HepG2 (cell line): ENCODE results near the gene OR52I1. TPM values are rescaled to one million over a fixed set of nuclear protein-coding genes. Genes with fewer than 3 reads are reported as not detected.
A peak's percentile ranks its signal among the peaks of the same experiment; 100 is the strongest.

Experiments used
- ATAC-seq: fragments of 200-7000 bp; cut with Tn5 transposase; 3 replicates; pipeline ENCODE4 v1.9.1; 2020; ENCODE audit warnings: mild to moderate bottlenecking, moderate library complexity
- BruUV-seq: library from RNA; stranded (reverse); fragments of 400-500 nt; replicated peaks from 2 replicates; lab custom pipeline; 2021; lab: Mats Ljungman, UMichigan
- CTCF ChIA-PET: fragments of 300-600 bp; formaldehyde crosslinking; extraction: SDS; loops from one replicate; lab custom pipeline; 2021; ENCODE audit warnings: low total read pairs, inconsistent platforms, low intra/inter-chr PET ratio; lab: Yijun Ruan, JAX
- POLR2A ChIA-PET: fragments of 350-600 bp; sonication (Branson Sonifier 250); formaldehyde crosslinking; loops from one replicate; lab custom pipeline; 2020; ENCODE audit warnings: antibody characterized with exemption, inconsistent platforms; lab: Yijun Ruan, JAX
- DNase-seq: peaks from one replicate; pipeline ENCODE4 v3.0.0-alpha.2; 2015; ENCODE audit warnings: low spot score
- FAIRE-seq: peaks from 3 replicates; lab custom pipeline; 2011; peaks lifted over from hg19 to GRCh38; lab: Jason Lieb, UNC
- H2AFZ ChIP-seq: one replicate; pipeline ENCODE4 v1.6.1; 2011; ENCODE audit warnings: low read length, inconsistent platforms
- H3K27ac ChIP-seq: fragments of 300-600 bp; 3 replicates; pipeline ENCODE4 v1.8.0; 2011; ENCODE audit warnings: mixed run types, mild to moderate bottlenecking, mixed read lengths, low read length, inconsistent platforms; ENCODE audit not compliant: insufficient read depth; ENCODE audit errors: extremely low read length
- H3K27me3 ChIP-seq, 2 experiments: fragments of 200-600 bp in 1 of 2; 2 replicates in 1 of 2; 3 replicates in 1 of 2; pipeline versions ENCODE4 v1.6.0 to v1.8.0; 2011; ENCODE audit warnings: low read length in 2 of 2, mild to moderate bottlenecking in 2 of 2, moderate library complexity in 2 of 2, inconsistent platforms in 1 of 2; ENCODE audit not compliant: insufficient read depth in 2 of 2, control insufficient read depth in 1 of 2
- H3K36me3 ChIP-seq, 2 experiments: fragments of 200-600 bp in 1 of 2; replicated peaks in 1 of 2; 2 replicates in 1 of 2; 3 replicates in 1 of 2; pipeline versions ENCODE4 v1.5.1 to v1.8.0; 2011; ENCODE audit warnings: low read length in 2 of 2, inconsistent platforms in 1 of 2; ENCODE audit not compliant: insufficient read depth in 2 of 2, control insufficient read depth in 1 of 2
- H3K4me1 ChIP-seq: 2 replicates; pipeline ENCODE4 v1.5.1; 2012; ENCODE audit warnings: low read length, inconsistent platforms; ENCODE audit not compliant: insufficient read depth
- H3K4me2 ChIP-seq: 2 replicates; pipeline ENCODE4 v1.6.0; 2011; ENCODE audit warnings: low read depth, low read length, inconsistent platforms
- H3K4me3 ChIP-seq, 3 experiments: fragments of 200-600 bp in 1 of 3; sonication (generic), shearing (Covaris generic) in 1 of 3; replicated peaks in 1 of 3; 2 replicates each; pipeline ENCODE4 v1.5.1; 2011 to 2016; ENCODE audit warnings: low read length in 3 of 3, inconsistent platforms in 2 of 3, low read depth in 2 of 3, mild to moderate bottlenecking in 2 of 3, control low read depth in 1 of 3, mixed read lengths in 1 of 3; ENCODE audit not compliant: insufficient read depth in 1 of 3
- H3K79me2 ChIP-seq: one replicate; pipeline ENCODE4 v1.6.1; 2011; ENCODE audit warnings: low read length, inconsistent platforms; ENCODE audit not compliant: insufficient read depth
- H3K9ac ChIP-seq: 2 replicates; pipeline ENCODE4 v1.6.0; 2011; ENCODE audit warnings: mild to moderate bottlenecking, low read depth, low read length, inconsistent platforms; ENCODE audit not compliant: insufficient read depth
- H3K9me3 ChIP-seq: 2 replicates; pipeline ENCODE4 v1.5.1; 2012; ENCODE audit warnings: mild to moderate bottlenecking, low read length
- H4K20me1 ChIP-seq: 2 replicates; pipeline ENCODE4 v1.6.0; 2011; ENCODE audit warnings: inconsistent platforms, mild to moderate bottlenecking, low read length, moderate library complexity; ENCODE audit not compliant: insufficient read depth
- ATF7 ChIP-seq, 2 experiments: fragments of 450-650 bp in 1 of 2; sonication (generic) in 1 of 2; formaldehyde crosslinking in 1 of 2; IDR thresholded peaks; 2 replicates each; pipeline versions ENCODE4 v1.4.0 to v1.6.1; 2016 to 2020; ENCODE audit warnings: antibody characterized with exemption in 1 of 2, mild to moderate bottlenecking in 1 of 2, missing genetic modification reagents in 1 of 2
- MBD4 ChIP-seq: IDR thresholded peaks from 2 replicates; pipeline ENCODE4 v1.6.1; 2012; ENCODE audit warnings: low read length, inconsistent platforms, borderline replicate concordance
- PHF21A ChIP-seq: sonication (generic); formaldehyde crosslinking; IDR thresholded peaks from 2 replicates; pipeline ENCODE4 v1.5.0; 2020; ENCODE audit warnings: mild to moderate bottlenecking, missing genetic modification reagents
- ZNF776 ChIP-seq: sonication (generic); formaldehyde crosslinking; IDR thresholded peaks from 2 replicates; pipeline ENCODE4 v1.4.0; 2020; ENCODE audit warnings: mild to moderate bottlenecking, missing genetic modification reagents
- ZNF792 ChIP-seq: IDR thresholded peaks from 2 replicates; pipeline ENCODE4 v1.6.1; 2016
- WGBS: methylation state at CpG from one replicate; pipeline ENCODE4 v1.1.6; 2017; ENCODE audit warnings: low lambda C conversion rate; 5-methylcytosine and 5-hydroxymethylcytosine counted together
- in situ Hi-C: cut with HindIII; loops from 2 replicates; pipeline ENCODE4 v1.10.0; 2017; ENCODE audit warnings: low pct_unique_long_range_greater_than_20kb; ENCODE audit not compliant: extremely low pct_ligation_motif_present
- intact Hi-C: fragments of 100-400 bp; cut with micrococcal nuclease; formaldehyde crosslinking; loops from one replicate; pipeline ENCODE4 v1.10.0; 2022; ENCODE audit not compliant: unreplicated experiment
- polyA plus RNA-seq, 8 experiments: library from polyadenylated mRNA; depleted of rRNA in 3 of 8; stranded (reverse) in 7 of 8; unstranded in 1 of 8; fragments of >200 nt; fragmentation: Illumina TruSeq in 4 of 8; extraction: Trizol in 4 of 8; gene quantifications; 2 replicates each; pipeline versions ENCODE4 v1.2.1 to v1.2.3, GENCODE V29; 2011 to 2016; ENCODE audit warnings: low read depth in 4 of 8, missing spikeins in 1 of 8, mixed read lengths in 1 of 8; ENCODE audit not compliant: insufficient read depth in 1 of 8
- total RNA-seq, 5 experiments: library from RNA; depleted of rRNA; stranded (reverse); fragments of >200 nt; fragmentation: Illumina TruSeq; extraction: Trizol; gene quantifications; 2 replicates each; pipeline ENCODE4 v1.2.3, GENCODE V29; 2016; ENCODE audit warnings: low read depth in 1 of 5
- TF ChIP-seq, protein P1 (sequence below): sonication (generic); formaldehyde crosslinking; IDR thresholded peaks from 2 replicates; pipeline ENCODE4 v1.4.0; 2020; ENCODE audit warnings: missing genetic modification reagents, borderline replicate concordance

Gene OR52I1
- total and polyA plus RNA-seq, 2 of the 13 experiments (the other 11 are each of a cell fraction or from before 2014, with no cell fraction given): not detected

DNA sequence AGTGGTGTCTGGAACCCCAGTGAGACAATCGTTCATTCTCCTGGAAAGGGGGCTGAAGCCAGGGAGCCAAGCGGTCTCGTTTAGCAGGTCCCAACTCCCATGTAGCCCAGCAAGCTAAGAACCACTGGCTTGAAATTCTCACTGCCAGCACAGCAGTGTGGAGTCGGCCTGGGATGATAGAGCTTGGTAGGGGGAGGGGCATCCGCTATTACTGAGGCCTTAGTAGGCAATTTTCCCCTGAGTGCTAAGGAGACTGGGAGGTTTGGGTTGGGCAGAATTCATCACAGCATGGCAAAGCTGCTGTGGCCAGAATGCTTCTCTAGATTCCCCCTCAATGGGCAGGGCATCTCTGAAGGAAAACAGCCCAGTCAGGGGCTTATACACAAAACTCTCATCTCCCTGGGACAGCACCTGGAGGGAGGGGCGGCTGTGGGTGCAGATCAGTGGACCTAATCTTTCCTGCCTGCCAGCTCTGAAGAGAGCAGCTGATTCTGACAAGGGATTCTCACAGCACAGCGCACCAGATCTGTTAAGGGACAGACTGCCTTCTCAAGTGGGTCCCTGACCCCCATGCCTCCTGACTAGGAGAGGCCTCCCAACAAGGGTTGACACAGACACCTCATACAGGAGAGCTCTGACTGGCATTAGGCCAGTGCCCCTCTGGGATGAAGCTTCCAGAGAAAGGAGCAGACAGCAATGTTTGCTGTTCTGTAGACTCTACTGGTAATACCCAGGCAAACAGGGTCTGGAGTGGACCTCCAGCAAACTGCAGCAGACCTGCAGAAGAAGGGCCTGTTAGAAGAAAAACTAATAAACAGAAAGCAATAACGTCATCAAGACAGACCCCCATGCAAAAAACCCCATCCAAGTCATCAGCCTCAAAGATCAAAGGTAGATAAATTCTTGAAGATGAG, 34.1 kb upstream of the OR52I1 start:
- DNase-seq (no peak), FAIRE-seq (no peak), ATAC-seq (no peak)
- ChIA-PET POLR2A (no interaction called here), CTCF (no interaction called here)
- H3K79me2 ChIP-seq: no peaks in the 10 kb centered on the region
- no peaks in the 10 kb centered on the region for H3K27me3 ChIP-seq
- intact Hi-C loops (no loop called here), in situ Hi-C loops (no loop called here)
- H3K27ac ChIP-seq: no peak overlapping the region
- BruUV-seq: no TSS peak
- TF ChIP-seq ZNF776 (CRISPR knock-in tag) (no peak), ZNF792 (CRISPR knock-in tag) (no peak), PHF21A (CRISPR knock-in tag) (no peak), ATF7 (IDR thresholded peaks at IDR 0.05) (0 out of 2 replicates have a peak, but pooled peaks have one; percentile 18), ATF7 (CRISPR knock-in tag; IDR thresholded peaks at IDR 0.05) (no peak), MBD4 (no peak)
- TF ChIP-seq, protein P1, sequence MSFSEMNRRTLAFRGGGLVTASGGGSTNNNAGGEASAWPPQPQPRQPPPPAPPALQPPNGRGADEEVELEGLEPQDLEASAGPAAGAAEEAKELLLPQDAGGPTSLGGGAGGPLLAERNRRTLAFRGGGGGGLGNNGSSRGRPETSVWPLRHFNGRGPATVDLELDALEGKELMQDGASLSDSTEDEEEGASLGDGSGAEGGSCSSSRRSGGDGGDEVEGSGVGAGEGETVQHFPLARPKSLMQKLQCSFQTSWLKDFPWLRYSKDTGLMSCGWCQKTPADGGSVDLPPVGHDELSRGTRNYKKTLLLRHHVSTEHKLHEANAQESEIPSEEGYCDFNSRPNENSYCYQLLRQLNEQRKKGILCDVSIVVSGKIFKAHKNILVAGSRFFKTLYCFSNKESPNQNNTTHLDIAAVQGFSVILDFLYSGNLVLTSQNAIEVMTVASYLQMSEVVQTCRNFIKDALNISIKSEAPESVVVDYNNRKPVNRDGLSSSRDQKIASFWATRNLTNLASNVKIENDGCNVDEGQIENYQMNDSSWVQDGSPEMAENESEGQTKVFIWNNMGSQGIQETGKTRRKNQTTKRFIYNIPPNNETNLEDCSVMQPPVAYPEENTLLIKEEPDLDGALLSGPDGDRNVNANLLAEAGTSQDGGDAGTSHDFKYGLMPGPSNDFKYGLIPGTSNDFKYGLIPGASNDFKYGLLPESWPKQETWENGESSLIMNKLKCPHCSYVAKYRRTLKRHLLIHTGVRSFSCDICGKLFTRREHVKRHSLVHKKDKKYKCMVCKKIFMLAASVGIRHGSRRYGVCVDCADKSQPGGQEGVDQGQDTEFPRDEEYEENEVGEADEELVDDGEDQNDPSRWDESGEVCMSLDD (CRISPR knock-in tag): no peak
- H3K4me1 ChIP-seq: no peaks in the 10 kb centered on the region
- no peaks in the 10 kb centered on the region for H4K20me1 ChIP-seq
- H3K4me2 ChIP-seq: no peak overlapping the region
- 20% methylated on average over 4 of the region's 8 CpGs for WGBS
- no peak overlapping the region for H2AFZ ChIP-seq
- no peak overlapping the region for H3K9ac ChIP-seq
- H3K4me3 ChIP-seq: no peak overlapping the region
- no peaks in the 10 kb centered on the region for H3K36me3 ChIP-seq
- H3K9me3 ChIP-seq: no peaks in the 10 kb centered on the region
